ENCODE data around the gene GPX1. TPM values are rescaled to one million over a fixed set of nuclear protein-coding genes. Genes with fewer than 3 reads are reported as not detected.
"Not testable (repeated sequence)": the region's sequence is repeated elsewhere in the genome, so short reads cannot be mapped to it uniquely, and the experiment has no call there.

GPX1 gene
- total and polyA plus RNA-seq, 4 donors, result 71.2 to 201 (median 179) TPM

DNA sequence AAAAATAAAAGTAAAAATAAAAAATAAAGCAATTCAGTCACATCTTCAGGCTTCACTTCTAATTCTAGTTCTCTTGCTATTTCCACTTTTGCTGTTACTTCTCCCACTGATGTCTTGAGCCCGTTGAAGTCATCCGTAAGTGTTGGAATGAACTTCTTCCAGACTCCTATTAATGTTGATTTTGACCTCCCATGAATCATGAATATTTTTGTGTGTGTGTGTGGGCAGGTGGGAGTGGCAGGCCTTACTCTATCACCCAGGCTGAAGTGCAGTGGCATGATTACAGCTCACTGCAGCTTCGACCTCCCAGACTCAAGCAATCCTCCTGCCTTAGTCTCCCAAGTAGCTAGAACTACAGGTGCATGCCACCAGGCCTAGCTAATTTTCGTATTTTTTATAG lies 29.0 kb downstream of the GPX1 start:
- Histone ChIP-seq H3K9me3 (ENCODE audit: control insufficient read depth, insufficient read depth, low read length) (no peaks in the 10 kb centered on the region), H3K27me3 (ENCODE audit: control insufficient read depth, insufficient read depth, low read length) (no peaks in the 10 kb centered on the region), H3K27ac (ENCODE audit: low read depth, low read length) (no peak overlapping the region), H3K4me3 (ENCODE audit: low read depth, low read length) (no peak overlapping the region), H3K36me3 (ENCODE audit: control insufficient read depth, insufficient read depth, low read length) (peaks cover 74% of the 10 kb centered on the region), H3K4me1 (ENCODE audit: control insufficient read depth, insufficient read depth, low read length) (no peaks in the 10 kb centered on the region)
- DNase-seq (ENCODE audit: low read depth in 4 of 6, low spot score in 6 of 6), result no peak
- no CpG with 5 or more reads among the region's 4 CpGs for WGBS (ENCODE audit: insufficient coverage)

DNA sequence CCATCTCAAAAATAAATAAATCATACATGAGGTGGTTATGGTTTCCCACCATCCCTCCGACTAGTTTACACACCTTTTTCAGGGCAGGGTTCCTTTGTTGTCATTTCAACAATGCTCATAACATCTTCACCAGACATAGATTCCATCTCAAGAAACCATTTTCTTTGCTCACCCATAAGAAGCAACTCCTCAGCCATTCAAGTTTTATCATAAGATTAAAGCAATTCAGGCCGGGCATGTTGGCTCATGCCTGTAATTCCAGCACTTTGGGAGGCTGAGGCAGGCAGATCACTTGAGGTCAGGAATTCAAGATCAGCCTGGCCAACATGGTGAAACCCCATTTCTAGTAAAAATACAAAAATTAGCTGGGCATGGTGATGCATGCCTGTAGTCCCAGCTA lies 29.8 kb downstream of the GPX1 start:
- WGBS (ENCODE audit: insufficient coverage), result 100% methylated on average over 2 of the region's 2 CpGs
- H3K36me3 ChIP-seq (ENCODE audit: control insufficient read depth, insufficient read depth, low read length), result peaks cover 78% of the 10 kb centered on the region

DNA sequence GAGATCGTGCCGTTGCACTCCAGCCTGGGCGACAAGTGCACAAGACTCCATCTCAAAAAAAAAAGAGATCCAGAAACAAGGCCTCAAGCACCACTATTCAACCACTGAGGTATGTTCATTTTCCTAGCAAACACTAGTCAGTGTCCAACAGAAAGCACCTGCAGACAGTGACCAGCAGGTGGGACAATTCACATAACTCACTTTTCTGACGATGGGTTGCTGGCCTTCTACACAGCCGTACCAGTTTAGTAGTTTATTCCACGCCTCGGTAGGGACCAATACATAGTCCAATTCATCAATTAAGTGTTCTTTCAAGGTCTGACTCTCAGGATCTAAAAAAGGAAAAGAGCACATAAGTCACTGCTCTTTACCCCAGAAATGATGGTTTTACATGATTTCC lies 30.7 kb downstream of the GPX1 start:
- no peaks in the 10 kb centered on the region for H3K9me3 ChIP-seq (ENCODE audit: control insufficient read depth, insufficient read depth, low read length)
- H3K27ac ChIP-seq (ENCODE audit: low read depth, low read length), result no peak overlapping the region
- DNase-seq (ENCODE audit: low read depth in 4 of 6, low spot score in 6 of 6), result no peak
- peaks cover 81% of the 10 kb centered on the region for H3K36me3 ChIP-seq (ENCODE audit: control insufficient read depth, insufficient read depth, low read length)
- 79% methylated on average over 5 of the region's 7 CpGs for WGBS (ENCODE audit: insufficient coverage)
- H3K4me1 ChIP-seq (ENCODE audit: control insufficient read depth, insufficient read depth, low read length), result no peaks in the 10 kb centered on the region
- no peak overlapping the region for H3K4me3 ChIP-seq (ENCODE audit: low read depth, low read length)
- H3K27me3 ChIP-seq (ENCODE audit: control insufficient read depth, insufficient read depth, low read length), result no peaks in the 10 kb centered on the region

More for the DNA sequence above, 29.8 kb downstream of the GPX1 start:
- H3K27me3 ChIP-seq (ENCODE audit: control insufficient read depth, insufficient read depth, low read length); H3K9me3 ChIP-seq (ENCODE audit: control insufficient read depth, insufficient read depth, low read length); DNase-seq (ENCODE audit: low read depth in 4 of 6, low spot score in 6 of 6); H3K4me1 ChIP-seq (ENCODE audit: control insufficient read depth, insufficient read depth, low read length); H3K4me3 ChIP-seq (ENCODE audit: low read depth, low read length); H3K27ac ChIP-seq (ENCODE audit: low read depth, low read length): not testable (repeated sequence)

DNA sequence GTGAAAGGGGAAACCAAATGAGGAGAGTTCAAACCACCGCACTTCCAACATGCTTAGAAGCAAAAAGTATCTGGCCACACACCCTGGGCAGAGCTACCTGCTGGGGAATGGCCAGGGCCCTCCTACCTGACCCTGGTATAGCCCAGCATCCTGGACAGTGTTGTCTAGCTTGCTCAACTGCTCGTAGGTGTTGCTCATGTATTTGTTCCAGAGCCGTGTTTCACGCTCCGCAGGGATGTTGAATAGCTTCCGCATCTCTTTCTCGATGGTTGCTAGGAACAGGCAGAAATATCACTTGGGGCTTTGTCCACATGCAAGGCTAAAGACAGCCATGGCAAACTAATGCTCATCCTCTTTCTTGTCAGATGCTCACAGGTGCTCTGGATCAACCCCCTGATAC lies 33.4 kb downstream of the GPX1 start:
- Histone ChIP-seq H3K36me3 (ENCODE audit: control insufficient read depth, insufficient read depth, low read length) (peaks cover 73% of the 10 kb centered on the region), H3K27ac (ENCODE audit: low read depth, low read length) (no peak overlapping the region), H3K4me1 (ENCODE audit: control insufficient read depth, insufficient read depth, low read length) (no peaks in the 10 kb centered on the region), H3K9me3 (ENCODE audit: control insufficient read depth, insufficient read depth, low read length) (no peaks in the 10 kb centered on the region), H3K27me3 (ENCODE audit: control insufficient read depth, insufficient read depth, low read length) (no peaks in the 10 kb centered on the region), H3K4me3 (ENCODE audit: low read depth, low read length) (no peak overlapping the region)
- DNase-seq (ENCODE audit: low read depth in 4 of 6, low spot score in 6 of 6), result no peak
- 70% methylated on average over 7 of the region's 7 CpGs for WGBS (ENCODE audit: insufficient coverage)

DNA sequence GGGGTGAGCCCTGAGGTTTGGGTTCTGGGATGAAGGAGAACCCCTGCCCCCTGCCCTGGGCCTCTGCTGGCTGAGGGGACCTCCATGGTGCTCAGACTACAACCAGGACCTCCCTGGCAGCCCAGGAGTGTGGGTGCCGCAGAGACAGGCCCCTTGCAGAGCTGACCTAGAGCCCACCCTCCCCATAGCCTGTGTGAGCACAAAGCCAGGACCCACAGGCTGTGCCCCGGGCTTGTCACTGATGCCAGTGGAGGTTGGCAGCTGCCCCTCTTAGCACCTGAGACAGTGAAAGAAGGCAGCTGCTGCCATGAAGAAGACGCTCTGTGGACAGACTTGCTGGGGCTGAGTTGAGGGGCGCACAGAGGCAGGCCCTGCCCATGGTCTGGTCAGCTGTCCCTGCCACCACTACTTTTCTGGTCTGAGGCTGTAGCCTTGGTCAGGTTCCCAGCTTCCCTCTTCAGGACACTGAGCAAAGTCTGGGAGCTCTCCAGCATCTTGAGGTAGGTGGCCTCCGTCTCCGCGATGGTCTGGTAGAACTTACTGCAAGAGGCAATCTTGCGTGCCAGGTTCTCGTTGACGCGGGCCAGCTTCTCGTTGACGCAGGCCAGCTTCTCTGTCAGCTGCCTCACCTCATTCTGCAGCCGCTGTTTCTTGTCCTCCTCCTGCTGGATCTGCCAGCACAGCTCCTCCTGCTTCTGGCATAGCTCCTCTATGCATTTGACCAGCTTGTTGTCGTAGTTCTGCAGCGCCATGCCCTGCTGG lies 41.3 kb downstream of the GPX1 start:
- WGBS (ENCODE audit: insufficient coverage), result 99% methylated on average over 16 of the region's 16 CpGs
- Histone ChIP-seq H3K36me3 (ENCODE audit: control insufficient read depth, insufficient read depth, low read length) (peaks cover 70% of the 10 kb centered on the region), H3K4me1 (ENCODE audit: control insufficient read depth, insufficient read depth, low read length) (no peaks in the 10 kb centered on the region), H3K27me3 (ENCODE audit: control insufficient read depth, insufficient read depth, low read length) (no peaks in the 10 kb centered on the region), H3K4me3 (ENCODE audit: low read depth, low read length) (no peak overlapping the region), H3K27ac (ENCODE audit: low read depth, low read length) (no peak overlapping the region), H3K9me3 (ENCODE audit: control insufficient read depth, insufficient read depth, low read length) (no peaks in the 10 kb centered on the region)
- DNase-seq (ENCODE audit: low read depth in 4 of 6, low spot score in 6 of 6), result no peak

DNA sequence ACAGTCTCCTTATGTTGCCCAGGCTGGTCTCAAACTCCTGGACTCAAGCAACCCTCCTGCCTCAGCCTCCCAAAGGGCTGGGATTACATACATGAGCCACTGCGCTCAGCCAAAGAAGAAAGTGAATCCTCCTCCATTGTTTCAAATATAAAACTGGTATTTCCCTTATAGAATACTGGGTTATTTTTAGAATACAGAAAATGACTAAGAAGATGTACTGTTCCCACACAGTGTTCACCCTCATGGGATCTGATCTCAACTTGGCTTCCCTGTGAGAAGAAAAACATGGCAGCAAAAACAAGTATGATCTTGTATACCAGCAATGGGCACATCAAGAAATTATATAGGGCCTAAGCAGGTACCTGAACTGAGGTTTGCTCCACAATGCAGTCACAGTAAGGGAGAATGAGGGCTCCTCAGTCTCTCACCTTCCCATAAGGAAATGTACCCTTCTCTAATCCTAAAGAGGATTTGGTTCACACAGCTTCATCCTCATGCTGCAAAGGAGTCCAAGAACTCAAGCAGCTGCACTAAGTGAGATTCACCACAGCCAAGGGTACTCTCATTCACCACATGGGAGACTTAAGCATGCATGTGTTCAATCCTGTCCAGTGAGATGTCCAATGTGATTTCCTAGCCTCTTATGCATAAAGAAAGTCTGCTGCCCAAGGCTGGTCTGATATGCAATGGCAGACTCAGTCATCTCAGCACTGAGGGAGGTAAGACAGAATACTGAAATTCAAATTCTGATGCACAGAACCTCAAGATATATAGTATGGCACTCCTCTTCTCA lies 44.1 kb downstream of the GPX1 start:
- Histone ChIP-seq H3K9me3 (ENCODE audit: control insufficient read depth, insufficient read depth, low read length) (no peaks in the 10 kb centered on the region), H3K36me3 (ENCODE audit: control insufficient read depth, insufficient read depth, low read length) (peaks cover 71% of the 10 kb centered on the region), H3K27me3 (ENCODE audit: control insufficient read depth, insufficient read depth, low read length) (no peaks in the 10 kb centered on the region), H3K4me3 (ENCODE audit: low read depth, low read length) (no peak overlapping the region), H3K4me1 (ENCODE audit: control insufficient read depth, insufficient read depth, low read length) (no peaks in the 10 kb centered on the region), H3K27ac (ENCODE audit: low read depth, low read length) (no peak overlapping the region)
- WGBS (ENCODE audit: insufficient coverage), result no CpG with 5 or more reads among the region's 1 CpG
- no peak for DNase-seq (ENCODE audit: low read depth in 4 of 6, low spot score in 6 of 6)

DNA sequence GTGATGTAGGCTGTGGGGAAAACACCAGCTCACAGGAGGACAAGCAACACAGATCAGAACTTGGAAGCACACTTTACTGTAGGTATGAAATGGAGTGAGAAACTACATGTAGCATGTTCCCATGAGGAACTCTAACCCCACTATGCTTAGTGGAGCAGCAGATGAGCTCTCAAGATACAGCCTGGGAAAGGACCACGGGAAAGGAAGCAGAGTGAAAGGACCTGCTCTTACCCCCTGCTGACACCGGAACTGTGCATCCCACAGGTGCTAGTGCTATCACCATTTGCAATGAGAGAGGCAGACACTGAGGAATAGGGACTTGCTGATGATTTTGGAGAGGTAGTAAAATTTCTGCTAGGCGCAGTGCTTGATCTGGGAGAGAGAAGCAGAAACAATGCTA lies 46.9 kb downstream of the GPX1 start:
- no peak overlapping the region for H3K27ac ChIP-seq (ENCODE audit: low read depth, low read length)
- no peak for DNase-seq (ENCODE audit: low read depth in 4 of 6, low spot score in 6 of 6)
- no peaks in the 10 kb centered on the region for H3K9me3 ChIP-seq (ENCODE audit: control insufficient read depth, insufficient read depth, low read length)
- WGBS (ENCODE audit: insufficient coverage), result 92% methylated on average over 2 of the region's 3 CpGs
- H3K4me1 ChIP-seq (ENCODE audit: control insufficient read depth, insufficient read depth, low read length), result no peaks in the 10 kb centered on the region
- H3K27me3 ChIP-seq (ENCODE audit: control insufficient read depth, insufficient read depth, low read length), result no peaks in the 10 kb centered on the region
- H3K4me3 ChIP-seq (ENCODE audit: low read depth, low read length), result no peak overlapping the region
- peaks cover 70% of the 10 kb centered on the region for H3K36me3 ChIP-seq (ENCODE audit: control insufficient read depth, insufficient read depth, low read length)

DNA sequence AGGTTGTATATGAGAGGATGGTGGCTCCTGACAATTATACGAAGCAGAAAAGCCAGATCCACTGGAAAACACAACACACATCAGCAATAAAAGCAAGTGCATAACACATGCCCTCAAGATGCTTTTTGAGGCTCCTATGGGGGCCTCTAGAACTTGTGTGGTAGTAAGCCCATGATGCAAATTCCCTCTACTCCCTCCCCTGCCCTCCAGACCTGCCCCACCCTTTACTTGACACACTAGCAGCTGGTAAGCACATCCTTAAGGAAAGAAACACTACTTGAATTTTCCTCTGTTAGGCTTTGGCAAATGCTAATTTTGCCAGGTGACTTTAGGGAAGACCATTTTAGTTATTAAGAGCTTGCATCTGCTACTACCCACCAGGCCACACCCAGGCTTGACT lies 47.5 kb downstream of the GPX1 start:
- H3K27me3 ChIP-seq (ENCODE audit: control insufficient read depth, insufficient read depth, low read length), result no peaks in the 10 kb centered on the region
- no CpG with 5 or more reads among the region's 1 CpG for WGBS (ENCODE audit: insufficient coverage)

More for the DNA sequence above, 47.5 kb downstream of the GPX1 start:
- H3K4me3 ChIP-seq (ENCODE audit: low read depth, low read length), result no peak overlapping the region
- H3K9me3 ChIP-seq (ENCODE audit: control insufficient read depth, insufficient read depth, low read length), result no peaks in the 10 kb centered on the region
- H3K4me1 ChIP-seq (ENCODE audit: control insufficient read depth, insufficient read depth, low read length), result no peaks in the 10 kb centered on the region
- peaks cover 71% of the 10 kb centered on the region for H3K36me3 ChIP-seq (ENCODE audit: control insufficient read depth, insufficient read depth, low read length)
- H3K27ac ChIP-seq (ENCODE audit: low read depth, low read length), result no peak overlapping the region
- no peak for DNase-seq (ENCODE audit: low read depth in 4 of 6, low spot score in 6 of 6)

Measured in spinal cord (tissue), 10 donors.